Measurements from ENCODE around the gene DNAH10.

DNAH10 gene

GRCh38 chr12:123801573-123802178, 39.6 kb downstream of the DNAH10 start:
- no peak for DNase-seq

GRCh38 chr12:123805173-123805572, 43.1 kb downstream of the DNAH10 start:
- DNase-seq, result no peak

GRCh38 chr12:123807002-123807401, 44.9 kb downstream of the DNAH10 start:
- no peak for DNase-seq

GRCh38 chr12:123807670-123808069, 45.6 kb downstream of the DNAH10 start:
- DNase-seq, result no peak

- no peak for DNase-seq
These were observed 46.1 kb downstream of the DNAH10 start for GRCh38 chr12:123808167-123808566.

- DNase-seq, result no peak
These were observed 51.2 kb downstream of the DNAH10 start for GRCh38 chr12:123813349-123813748.

- DNase-seq, result no peak
These were observed 53.9 kb downstream of the DNAH10 start for GRCh38 chr12:123815968-123816367.

GRCh38 chr12:123816896-123817537, 54.9 kb downstream of the DNAH10 start:
- DNase-seq, result no peak

GRCh38 chr12:123822804-123823203, 60.7 kb downstream of the DNAH10 start:
- no peak for DNase-seq

GRCh38 chr12:123828120-123828519, 66.0 kb downstream of the DNAH10 start:
- DNase-seq, result no peak

GRCh38 chr12:123828854-123829547, 66.9 kb downstream of the DNAH10 start:
- no peak for DNase-seq

GRCh38 chr12:123829561-123829960, 67.5 kb downstream of the DNAH10 start:
- DNase-seq, result no peak

GRCh38 chr12:123830675-123831074, 68.6 kb downstream of the DNAH10 start:
- no peak for DNase-seq

- no peak for DNase-seq
These were observed 70.0 kb downstream of the DNAH10 start for GRCh38 chr12:123832052-123832451.

GRCh38 chr12:123833830-123834229, 71.7 kb downstream of the DNAH10 start:
- no peak for DNase-seq

- DNase-seq, result no peak
These were observed 72.7 kb downstream of the DNAH10 start for GRCh38 chr12:123834845-123835244.

- DNase-seq, result no peak
These were observed 74.2 kb downstream of the DNAH10 start for GRCh38 chr12:123836292-123836691.

GRCh38 chr12:123839826-123840225, 77.7 kb downstream of the DNAH10 start:
- DNase-seq, result no peak

GRCh38 chr12:123840765-123841425, 78.8 kb downstream of the DNAH10 start:
- no peak for DNase-seq

- no peak for DNase-seq
These were observed 82.0 kb downstream of the DNAH10 start for GRCh38 chr12:123843912-123844748.

GRCh38 chr12:123845881-123846280, 83.8 kb downstream of the DNAH10 start:
- no peak for DNase-seq

- DNase-seq, result no peak
These were observed 84.2 kb downstream of the DNAH10 start for GRCh38 chr12:123846340-123846739.

- no peak for DNase-seq
These were observed 84.9 kb downstream of the DNAH10 start for GRCh38 chr12:123847019-123847418.
